PC-9 (cell line): Measurements from ENCODE around the gene CPAMD8.

Experiments used
- EZH2 ChIP-seq: fragments of 200-600 bp; sonication (generic); IDR thresholded peaks from 2 replicates; pipeline ENCODE4 v1.8.0; 2017; ENCODE audit warnings: antibody characterized with exemption, low read depth
- TF ChIP-seq, protein P1 (sequence below): fragments of 200-600 bp; sonication (generic); conservative IDR thresholded peaks from 2 replicates; pipeline ENCODE4 v1.6.1; 2017; ENCODE audit warnings: mixed run types, antibody characterized with exemption, mild to moderate bottlenecking, moderate library complexity

DNA sequence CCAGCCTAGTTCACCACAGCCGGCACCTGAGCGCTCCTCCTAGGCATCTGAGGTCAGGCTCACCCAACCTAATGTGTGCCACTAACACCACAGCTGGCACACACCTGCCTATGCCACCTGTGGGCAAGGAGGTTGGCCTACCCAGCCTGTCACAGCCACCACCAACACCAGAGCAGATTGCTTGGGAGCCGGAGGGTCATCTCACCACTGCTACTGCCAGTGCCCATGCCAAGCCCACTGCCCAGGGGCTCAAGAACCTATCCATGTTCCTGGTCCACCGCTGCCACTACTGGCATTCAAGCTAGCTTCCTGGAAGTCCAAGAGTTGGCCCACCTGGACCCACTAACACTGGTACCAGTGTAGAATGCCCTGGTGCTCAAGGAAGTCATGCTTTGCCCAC is 95.3 kb downstream of the CPAMD8 start:
- TF ChIP-seq, protein P1, sequence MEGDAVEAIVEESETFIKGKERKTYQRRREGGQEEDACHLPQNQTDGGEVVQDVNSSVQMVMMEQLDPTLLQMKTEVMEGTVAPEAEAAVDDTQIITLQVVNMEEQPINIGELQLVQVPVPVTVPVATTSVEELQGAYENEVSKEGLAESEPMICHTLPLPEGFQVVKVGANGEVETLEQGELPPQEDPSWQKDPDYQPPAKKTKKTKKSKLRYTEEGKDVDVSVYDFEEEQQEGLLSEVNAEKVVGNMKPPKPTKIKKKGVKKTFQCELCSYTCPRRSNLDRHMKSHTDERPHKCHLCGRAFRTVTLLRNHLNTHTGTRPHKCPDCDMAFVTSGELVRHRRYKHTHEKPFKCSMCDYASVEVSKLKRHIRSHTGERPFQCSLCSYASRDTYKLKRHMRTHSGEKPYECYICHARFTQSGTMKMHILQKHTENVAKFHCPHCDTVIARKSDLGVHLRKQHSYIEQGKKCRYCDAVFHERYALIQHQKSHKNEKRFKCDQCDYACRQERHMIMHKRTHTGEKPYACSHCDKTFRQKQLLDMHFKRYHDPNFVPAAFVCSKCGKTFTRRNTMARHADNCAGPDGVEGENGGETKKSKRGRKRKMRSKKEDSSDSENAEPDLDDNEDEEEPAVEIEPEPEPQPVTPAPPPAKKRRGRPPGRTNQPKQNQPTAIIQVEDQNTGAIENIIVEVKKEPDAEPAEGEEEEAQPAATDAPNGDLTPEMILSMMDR: no peak
- no peak for TF ChIP-seq EZH2
